HAP-1 (cell line): ENCODE results near the gene GAPT.
A peak's percentile ranks its signal among the peaks of the same experiment; 100 is the strongest.

ENCODE experiments used
- DNase-seq, 2 experiments: peaks; one replicate each; pipeline ENCODE4 v3.0.0-alpha.2; 2016 to 2020; ENCODE audit warnings: low spot score in 2 of 2
- H3K27me3 ChIP-seq: fragments of 250-450 bp; sonication (Bioruptor Pico); 2 replicates; pipeline ENCODE4 v1.5.1; 2020; ENCODE audit warnings: low read depth, mild to moderate bottlenecking, moderate library complexity
- H3K36me3 ChIP-seq: fragments of 250-450 bp; sonication (Bioruptor Pico); replicated peaks from 2 replicates; pipeline ENCODE4 v1.5.1; 2020; ENCODE audit warnings: mild to moderate bottlenecking
- H3K4me1 ChIP-seq: fragments of 250-450 bp; sonication (Bioruptor Pico); 2 replicates; pipeline ENCODE4 v1.5.1; 2020; ENCODE audit warnings: mild to moderate bottlenecking
- H3K4me3 ChIP-seq: fragments of 250-450 bp; sonication (Bioruptor Pico); 2 replicates; pipeline ENCODE4 v1.5.1; 2020; ENCODE audit warnings: mild to moderate bottlenecking, moderate library complexity
- H3K9me3 ChIP-seq: fragments of 250-450 bp; sonication (Bioruptor Pico); 2 replicates; pipeline ENCODE4 v1.5.1; 2020; ENCODE audit warnings: mild to moderate bottlenecking, moderate library complexity
- in situ Hi-C: fragments of 300-500 bp; cut with MboI; formaldehyde crosslinking; loops from 3 replicates; pipeline ENCODE4 v1.14.3; 2020; ENCODE audit warnings: low sequenced_read_pairs, inconsistent platforms, mixed read lengths

GAPT gene

DNA sequence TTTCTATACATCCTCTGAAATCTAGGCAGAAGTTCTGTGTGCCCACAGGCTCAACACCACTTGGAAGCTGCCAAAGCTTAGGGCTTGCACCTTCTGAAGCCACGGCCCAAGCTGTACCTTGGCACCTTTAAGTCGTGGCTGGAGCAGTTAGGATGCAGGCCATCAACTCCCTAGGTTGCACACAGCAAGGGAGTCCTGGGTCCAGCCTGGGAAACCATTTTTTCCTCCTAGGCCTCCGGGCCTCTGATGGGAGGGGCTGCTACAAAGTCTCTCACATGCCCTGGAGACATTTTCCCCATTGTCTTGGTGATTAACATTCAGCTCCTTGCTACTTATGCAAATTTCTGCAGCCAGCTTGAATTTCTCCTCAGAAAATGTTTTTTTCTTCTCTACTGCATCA is 15.8 kb upstream of the GAPT start:
- in situ Hi-C loops = no loop called here
- Histone ChIP-seq H3K9me3 (no peaks in the 10 kb centered on the region), H3K4me1 (no peaks in the 10 kb centered on the region), H3K27me3 (no peaks in the 10 kb centered on the region), H3K36me3 (no peaks in the 10 kb centered on the region), H3K4me3 (no peak overlapping the region)
- DNase-seq = no peak

GRCh38 chr5:58477760-58478376 is 13.4 kb upstream of the GAPT start:
- H3K4me3 ChIP-seq = no peak overlapping the region
- H3K27me3 ChIP-seq = no peaks in the 10 kb centered on the region
- no peaks in the 10 kb centered on the region for H3K4me1 ChIP-seq
- DNase-seq = no peak
- H3K9me3 ChIP-seq = no peaks in the 10 kb centered on the region
- H3K36me3 ChIP-seq = no peaks in the 10 kb centered on the region
- in situ Hi-C loops = no loop called here

GRCh38 chr5:58481066-58481676 is 10.1 kb upstream of the GAPT start:
- Histone ChIP-seq H3K9me3 (no peaks in the 10 kb centered on the region), H3K36me3 (no peaks in the 10 kb centered on the region), H3K4me1 (no peaks in the 10 kb centered on the region), H3K4me3 (no peak overlapping the region), H3K27me3 (no peaks in the 10 kb centered on the region)
- in situ Hi-C loops = no loop called here
- DNase-seq = no peak

GRCh38 chr5:58481828-58482227 is 9.4 kb upstream of the GAPT start:
- no peak for DNase-seq
- Histone ChIP-seq H3K9me3 (no peaks in the 10 kb centered on the region), H3K36me3 (no peaks in the 10 kb centered on the region), H3K4me3 (no peak overlapping the region), H3K27me3 (no peaks in the 10 kb centered on the region), H3K4me1 (no peaks in the 10 kb centered on the region)
- in situ Hi-C loops = no loop called here

GRCh38 chr5:58482536-58482935 is 8.7 kb upstream of the GAPT start:
- H3K4me3 ChIP-seq = no peak overlapping the region
- DNase-seq = no peak
- no peaks in the 10 kb centered on the region for H3K36me3 ChIP-seq
- no peaks in the 10 kb centered on the region for H3K4me1 ChIP-seq
- no peaks in the 10 kb centered on the region for H3K9me3 ChIP-seq
- in situ Hi-C loops = no loop called here
- no peaks in the 10 kb centered on the region for H3K27me3 ChIP-seq

GRCh38 chr5:58484505-58484904 is 6.7 kb upstream of the GAPT start:
- H3K27me3 ChIP-seq = no peaks in the 10 kb centered on the region
- no peak for DNase-seq
- no peak overlapping the region for H3K4me3 ChIP-seq
- H3K9me3 ChIP-seq = no peaks in the 10 kb centered on the region
- no peaks in the 10 kb centered on the region for H3K36me3 ChIP-seq
- no peaks in the 10 kb centered on the region for H3K4me1 ChIP-seq
- in situ Hi-C loops = no loop called here

- no peaks in the 10 kb centered on the region for H3K27me3 ChIP-seq
- H3K4me3 ChIP-seq = no peak overlapping the region
- no peak for DNase-seq
- no peaks in the 10 kb centered on the region for H3K4me1 ChIP-seq
- in situ Hi-C loops = no loop called here
- H3K9me3 ChIP-seq = no peaks in the 10 kb centered on the region
- H3K36me3 ChIP-seq = no peaks in the 10 kb centered on the region
Observed at GRCh38 chr5:58486290-58486689, 4.9 kb upstream of the GAPT start.

DNA sequence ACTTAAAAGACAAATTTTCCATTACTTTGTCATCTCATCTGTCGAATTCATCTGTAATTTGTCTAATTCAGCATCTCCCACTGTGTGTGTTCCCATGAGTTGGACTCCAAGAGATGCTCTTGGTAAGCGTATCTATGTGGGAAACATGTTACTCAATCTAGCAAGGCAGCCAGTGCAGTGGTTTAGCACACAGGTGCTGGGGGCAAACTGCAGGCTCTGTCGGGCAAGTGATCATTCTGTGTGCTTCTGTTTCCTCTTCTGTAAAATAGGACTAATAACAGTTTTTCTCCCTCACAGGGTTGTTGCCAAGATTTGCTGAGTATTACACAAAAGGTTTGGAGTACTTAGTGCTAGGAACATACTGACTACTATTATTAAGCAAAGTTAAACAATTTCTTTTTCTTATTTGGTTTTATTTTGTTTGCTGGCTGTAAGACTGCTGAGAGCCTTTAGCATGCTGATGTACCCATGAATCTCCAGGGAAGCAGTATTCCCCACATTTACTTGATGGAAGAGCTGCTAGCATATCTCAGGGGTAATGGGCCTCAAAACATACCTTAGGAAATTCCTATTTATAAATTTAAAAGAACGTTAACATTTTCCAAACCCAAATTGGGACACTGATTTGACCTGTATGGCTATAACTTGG is 709 bp upstream of the GAPT start:
- Histone ChIP-seq H3K4me3 (no peak overlapping the region), H3K9me3 (no peaks in the 10 kb centered on the region), H3K36me3 (no peaks in the 10 kb centered on the region), H3K4me1 (no peaks in the 10 kb centered on the region), H3K27me3 (no peaks in the 10 kb centered on the region)
- no peak for DNase-seq
- in situ Hi-C loops = no loop called here

- in situ Hi-C loops = no loop called here
- DNase-seq = no peak
- Histone ChIP-seq H3K27me3 (no peaks in the 10 kb centered on the region), H3K9me3 (no peaks in the 10 kb centered on the region), H3K4me3 (no peak overlapping the region), H3K36me3 (no peaks in the 10 kb centered on the region), H3K4me1 (no peaks in the 10 kb centered on the region)
Observed at GRCh38 chr5:58493141-58493540, 1.9 kb downstream of the GAPT start.

DNA sequence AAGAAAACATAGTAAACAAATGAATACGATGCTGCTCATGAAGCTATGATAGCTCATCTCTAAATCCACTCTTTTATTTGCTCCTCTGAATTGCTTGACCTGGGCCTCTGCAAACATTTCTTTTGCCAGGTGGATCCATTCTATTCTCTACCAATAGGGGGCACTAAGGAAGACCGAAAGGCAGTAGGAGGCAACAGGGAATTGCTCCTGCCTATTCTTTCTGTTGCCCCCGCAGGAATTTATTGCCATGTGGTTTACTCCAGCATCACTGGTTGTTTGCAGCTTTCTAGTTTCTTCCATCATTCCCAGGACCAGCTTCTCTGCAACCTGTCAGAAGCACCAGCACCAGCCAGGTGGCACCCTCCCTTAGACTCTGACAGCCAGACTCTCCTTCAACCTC is 5.3 kb downstream of the GAPT start:
- DNase-seq = no peak
- Histone ChIP-seq H3K9me3 (no peaks in the 10 kb centered on the region), H3K4me1 (no peaks in the 10 kb centered on the region), H3K36me3 (no peaks in the 10 kb centered on the region), H3K27me3 (no peaks in the 10 kb centered on the region; the same call in 1 of the 2 replicates), H3K4me3 (no peak overlapping the region)
- in situ Hi-C loops = no loop called here

DNA sequence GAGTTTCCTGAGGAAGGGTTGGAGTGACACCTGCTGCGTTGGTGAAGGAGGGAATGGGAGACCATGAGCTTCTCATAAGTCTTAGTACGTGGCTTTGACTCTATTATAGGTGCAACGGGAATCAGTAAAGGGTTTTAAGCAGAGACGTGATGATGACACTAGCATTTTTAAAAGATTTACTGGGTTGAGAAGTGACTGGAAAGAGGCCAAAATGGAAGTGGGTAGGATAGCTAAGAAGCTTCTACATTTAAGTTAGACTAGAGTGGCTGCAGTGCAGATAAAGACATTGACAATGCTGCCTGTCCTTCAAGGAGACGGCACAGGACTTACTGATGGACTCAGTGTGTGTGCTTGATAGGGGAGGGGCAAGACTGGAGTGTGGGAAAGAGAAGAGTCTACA is 6.2 kb downstream of the GAPT start:
- Histone ChIP-seq H3K4me1 (no peaks in the 10 kb centered on the region), H3K27me3 (no peaks in the 10 kb centered on the region; the same call in 1 of the 2 replicates), H3K9me3 (no peaks in the 10 kb centered on the region), H3K4me3 (no peak overlapping the region), H3K36me3 (no peaks in the 10 kb centered on the region)
- no peak for DNase-seq
- in situ Hi-C loops = no loop called here

DNA sequence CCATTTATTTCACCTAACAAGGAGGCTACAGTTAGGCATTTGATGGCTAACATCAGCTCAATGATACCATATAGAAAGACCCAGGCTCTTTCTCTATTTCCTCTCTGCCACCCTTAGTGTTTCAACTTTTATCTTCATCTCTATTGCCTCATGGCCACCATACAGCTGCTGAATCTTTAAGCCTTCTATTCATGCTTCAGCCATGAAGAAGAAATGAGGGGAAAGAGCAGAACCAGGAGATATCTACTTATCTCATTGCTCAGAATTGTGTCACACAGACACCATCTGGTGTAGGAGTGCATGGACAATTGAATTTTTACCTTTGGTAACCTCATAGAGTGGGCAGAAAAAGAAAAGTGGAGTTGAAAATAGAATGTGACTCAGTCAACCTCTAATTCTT is 6.7 kb downstream of the GAPT start:
- H3K4me1 ChIP-seq = no peaks in the 10 kb centered on the region
- H3K4me3 ChIP-seq = no peak overlapping the region
- DNase-seq = no peak
- H3K9me3 ChIP-seq = no peaks in the 10 kb centered on the region
- in situ Hi-C loops = no loop called here
- no peaks in the 10 kb centered on the region for H3K36me3 ChIP-seq
- no peaks in the 10 kb centered on the region; the same call in 1 of the 2 replicates for H3K27me3 ChIP-seq

GRCh38 chr5:58498340-58498942 is 7.2 kb downstream of the GAPT start:
- no peaks in the 10 kb centered on the region; the same call in 1 of the 2 replicates for H3K27me3 ChIP-seq
- no peak overlapping the region for H3K4me3 ChIP-seq
- peak; percentile 6 to 65 for DNase-seq
- in situ Hi-C loops = no loop called here
- H3K36me3 ChIP-seq = no peaks in the 10 kb centered on the region
- H3K9me3 ChIP-seq = no peaks in the 10 kb centered on the region
- H3K4me1 ChIP-seq = no peaks in the 10 kb centered on the region

GRCh38 chr5:58499231-58499630 is 8.0 kb downstream of the GAPT start:
- H3K36me3 ChIP-seq = no peaks in the 10 kb centered on the region
- DNase-seq = no peak
- no peaks in the 10 kb centered on the region; the same call in 1 of the 2 replicates for H3K27me3 ChIP-seq
- no peaks in the 10 kb centered on the region for H3K4me1 ChIP-seq
- H3K9me3 ChIP-seq = no peaks in the 10 kb centered on the region
- no peak overlapping the region for H3K4me3 ChIP-seq
- in situ Hi-C loops = no loop called here
